Kidney epithelial cell (primary cell): ENCODE data around the gene GK2. TPM values are rescaled to one million over a fixed set of nuclear protein-coding genes. Genes with fewer than 3 reads are reported as not detected.

Experiments
- DNase-seq: peaks from one replicate; pipeline ENCODE4 v3.0.0-alpha.2; 2010; ENCODE audit warnings: low read depth
- H3K27me3 ChIP-seq: 2 replicates; pipeline ENCODE4 v1.6.0; 2011; ENCODE audit warnings: low read length; ENCODE audit not compliant: control insufficient read depth, insufficient read depth
- H3K36me3 ChIP-seq: 2 replicates; pipeline ENCODE4 v1.5.1; 2011; ENCODE audit warnings: low read length; ENCODE audit not compliant: control insufficient read depth, insufficient read depth
- H3K4me3 ChIP-seq: 2 replicates; pipeline ENCODE4 v1.5.1; 2011; ENCODE audit warnings: low read depth, mild to moderate bottlenecking, control low read depth, low read length
- CTCF ChIP-seq: IDR thresholded peaks from 2 replicates; pipeline ENCODE4 v1.5.1; 2011; ENCODE audit warnings: mild to moderate bottlenecking, moderate library complexity, low read length, control low read depth, inconsistent platforms; ENCODE audit not compliant: insufficient read depth, poor library complexity, severe bottlenecking
- total RNA-seq: library from RNA; depleted of rRNA; stranded (reverse); fragments of >200 nt; gene quantifications from 2 replicates; pipeline ENCODE4 v1.2.3, GENCODE V29; 2015

The GK2 gene
- total RNA-seq, 1 donor from 2014 or later: not detected

DNA sequence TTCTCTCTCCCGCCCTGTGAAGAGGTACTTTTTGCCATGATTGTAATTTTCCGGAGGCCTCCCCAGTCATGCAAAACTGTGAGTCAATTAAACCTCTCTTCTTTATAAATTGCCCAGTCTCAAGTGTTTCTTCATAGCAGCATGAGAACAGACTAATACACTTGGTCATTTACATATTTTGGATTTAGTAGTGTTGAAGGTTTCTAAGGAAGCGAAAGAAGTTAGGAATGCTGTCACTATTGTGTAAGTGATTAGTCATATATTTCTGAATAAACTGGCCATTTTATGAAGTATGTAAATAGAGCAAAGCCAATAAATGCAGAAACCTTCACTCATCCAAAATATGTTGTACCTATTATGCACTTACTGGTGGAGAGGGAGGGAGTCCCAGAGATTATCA is 34.4 kb upstream of the GK2 start:
- no peak for TF ChIP-seq CTCF
- no peak overlapping the region for H3K4me3 ChIP-seq
- no peaks in the 10 kb centered on the region for H3K36me3 ChIP-seq
- H3K27me3 ChIP-seq: no peaks in the 10 kb centered on the region
- DNase-seq: no peak

GRCh38 chr4:79439489-79439888 is 31.5 kb upstream of the GK2 start:
- Histone ChIP-seq H3K4me3 (no peak overlapping the region), H3K27me3 (no peaks in the 10 kb centered on the region), H3K36me3 (no peaks in the 10 kb centered on the region)
- DNase-seq: no peak
- TF ChIP-seq CTCF: no peak

DNA sequence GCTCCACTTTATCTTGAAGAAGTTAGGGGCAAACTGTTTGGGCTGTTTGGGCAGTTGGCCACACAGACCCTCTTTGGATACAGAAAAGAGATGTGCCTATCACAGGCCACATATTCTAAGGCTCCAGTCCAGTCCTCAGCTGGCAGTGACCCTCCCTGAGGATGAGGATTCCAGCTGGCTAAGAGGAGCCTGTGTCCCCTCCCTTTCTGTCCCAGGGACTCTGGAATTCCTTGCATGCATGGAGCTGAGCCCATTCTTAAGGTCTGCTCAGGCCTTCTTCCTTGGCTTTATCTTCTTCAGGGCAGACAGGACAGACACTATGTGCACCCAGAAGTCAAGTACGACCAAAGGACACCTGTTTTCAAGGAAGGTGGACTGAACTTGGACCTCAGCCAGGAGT is 23.8 kb upstream of the GK2 start:
- H3K36me3 ChIP-seq: no peaks in the 10 kb centered on the region
- H3K4me3 ChIP-seq: no peak overlapping the region
- DNase-seq: no peak
- H3K27me3 ChIP-seq: no peaks in the 10 kb centered on the region
- TF ChIP-seq CTCF: no peak

- DNase-seq: no peak
- no peaks in the 10 kb centered on the region for H3K27me3 ChIP-seq
- no peak for TF ChIP-seq CTCF
- H3K4me3 ChIP-seq: no peak overlapping the region
- H3K36me3 ChIP-seq: no peaks in the 10 kb centered on the region
Measured at GRCh38 chr4:79429113-79429903, 21.3 kb upstream of the GK2 start.

DNA sequence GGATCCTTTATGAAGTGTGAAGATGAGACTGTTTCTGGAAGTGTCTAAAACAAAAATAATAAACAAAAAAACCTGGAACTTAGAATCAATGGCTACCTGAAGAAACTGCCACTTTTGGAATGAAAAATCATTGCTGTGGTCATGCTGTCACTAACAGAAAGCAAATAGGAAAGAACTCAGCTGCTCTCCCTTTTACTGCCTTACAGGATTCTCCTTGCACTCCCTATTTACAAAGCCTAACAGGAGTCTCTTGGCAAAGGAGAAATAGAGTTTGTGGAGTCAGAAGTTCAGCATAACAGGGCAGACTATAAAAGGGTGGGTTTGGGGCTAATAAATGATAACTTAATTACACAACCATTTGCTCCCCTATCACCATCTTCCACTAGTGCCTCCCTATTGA is 19.0 kb upstream of the GK2 start:
- TF ChIP-seq CTCF: no peak
- Histone ChIP-seq H3K27me3 (no peaks in the 10 kb centered on the region), H3K36me3 (no peaks in the 10 kb centered on the region), H3K4me3 (no peak overlapping the region)
- no peak for DNase-seq

- DNase-seq: no peak
- no peak overlapping the region for H3K4me3 ChIP-seq
- no peaks in the 10 kb centered on the region for H3K36me3 ChIP-seq
- no peaks in the 10 kb centered on the region for H3K27me3 ChIP-seq
- TF ChIP-seq CTCF: no peak
Measured at GRCh38 chr4:79425586-79425985, 17.6 kb upstream of the GK2 start.
